Uterus (tissue), 2 donors: ENCODE data around the gene NOL3.

ENCODE experiments used
- POLR2A ChIP-seq, 2 donors: fragments of 450-650 bp; IDR thresholded peaks; one replicate each; pipeline ENCODE4 v1.6.1; 2016; ENCODE audit warnings: antibody characterized with exemption in 2 of 2, mild to moderate bottlenecking in 1 of 2, moderate library complexity in 1 of 2
- TF ChIP-seq, protein P1 (sequence below), 4 experiments: fragments of 200-600 bp in 2 of 4; fragments of 450-650 bp in 2 of 4; sonication (generic) in 2 of 4; IDR thresholded peaks; one replicate each; pipeline ENCODE4 v1.5.1; 2016 to 2019; ENCODE audit warnings: antibody characterized with exemption in 4 of 4, mild to moderate bottlenecking in 2 of 4, moderate library complexity in 1 of 4

DNA sequence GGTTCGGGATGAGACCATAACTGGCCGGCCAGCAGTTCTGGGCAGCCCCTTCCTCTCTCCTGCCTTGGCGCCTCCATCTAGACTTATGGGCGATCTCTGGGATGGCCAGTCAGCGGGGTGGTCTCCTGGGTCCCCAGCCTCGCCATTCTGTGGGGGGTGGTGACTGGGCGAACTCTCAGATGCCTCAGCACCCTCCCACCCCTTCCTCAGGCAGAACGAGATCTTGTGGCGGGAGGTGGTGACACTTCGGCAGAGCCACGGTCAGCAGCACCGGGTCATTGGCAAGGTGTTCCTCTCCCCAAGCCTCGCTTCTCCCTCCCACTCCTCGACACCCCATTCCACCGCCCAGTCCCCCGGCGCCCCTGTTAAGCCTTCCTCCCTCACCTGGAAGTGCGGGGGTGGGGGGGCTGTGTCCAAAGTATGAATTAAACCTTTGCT lies 4.2 kb upstream of the NOL3 start:
- no peak for TF ChIP-seq POLR2A (IDR thresholded peaks at IDR 0.05)
- TF ChIP-seq, protein P1, sequence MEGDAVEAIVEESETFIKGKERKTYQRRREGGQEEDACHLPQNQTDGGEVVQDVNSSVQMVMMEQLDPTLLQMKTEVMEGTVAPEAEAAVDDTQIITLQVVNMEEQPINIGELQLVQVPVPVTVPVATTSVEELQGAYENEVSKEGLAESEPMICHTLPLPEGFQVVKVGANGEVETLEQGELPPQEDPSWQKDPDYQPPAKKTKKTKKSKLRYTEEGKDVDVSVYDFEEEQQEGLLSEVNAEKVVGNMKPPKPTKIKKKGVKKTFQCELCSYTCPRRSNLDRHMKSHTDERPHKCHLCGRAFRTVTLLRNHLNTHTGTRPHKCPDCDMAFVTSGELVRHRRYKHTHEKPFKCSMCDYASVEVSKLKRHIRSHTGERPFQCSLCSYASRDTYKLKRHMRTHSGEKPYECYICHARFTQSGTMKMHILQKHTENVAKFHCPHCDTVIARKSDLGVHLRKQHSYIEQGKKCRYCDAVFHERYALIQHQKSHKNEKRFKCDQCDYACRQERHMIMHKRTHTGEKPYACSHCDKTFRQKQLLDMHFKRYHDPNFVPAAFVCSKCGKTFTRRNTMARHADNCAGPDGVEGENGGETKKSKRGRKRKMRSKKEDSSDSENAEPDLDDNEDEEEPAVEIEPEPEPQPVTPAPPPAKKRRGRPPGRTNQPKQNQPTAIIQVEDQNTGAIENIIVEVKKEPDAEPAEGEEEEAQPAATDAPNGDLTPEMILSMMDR (IDR thresholded peaks at IDR 0.05): no peak
